CD4-positive, alpha-beta T cell (primary cell): ENCODE measurements around the gene RIMS3. TPM values are rescaled to one million over a fixed set of nuclear protein-coding genes. Genes with fewer than 3 reads are reported as not detected.

Source experiments
- ATAC-seq: fragments of 200-7000 bp; cut with Tn5 transposase; one replicate; pipeline ENCODE4 v1.10.0; 2022; ENCODE audit warnings: mild to moderate bottlenecking; ENCODE audit not compliant: poor library complexity
- CTCF ChIA-PET: fragments of 350-600 bp; sonication (Branson Sonifier 250); formaldehyde crosslinking; loops from one replicate; lab custom pipeline; 2021; ENCODE audit warnings: antibody characterized with exemption, inconsistent platforms; lab: Charles Lee
- POLR2A ChIA-PET: fragments of 350-600 bp; sonication (Branson Sonifier 250); formaldehyde crosslinking; loops from one replicate; lab custom pipeline; 2021; ENCODE audit warnings: antibody characterized with exemption, inconsistent platforms; lab: Charles Lee
- DNase-seq, 14 experiments: peaks; one replicate each; pipeline ENCODE4 v3.0.0-alpha.2; 2013 to 2020; ENCODE audit warnings: mixed read lengths in 2 of 14
- H3K27ac ChIP-seq, 2 donors: one replicate each; pipeline versions ENCODE4 v1.5.1 to v1.7.0; 2013; ENCODE audit warnings: low read length in 2 of 2, low read depth in 1 of 2, mild to moderate bottlenecking in 1 of 2
- H3K27me3 ChIP-seq, 2 experiments: 1 replicate in 1 of 2; 2 replicates in 1 of 2; pipeline versions ENCODE4 v1.6.1 to v1.7.0; 2013; ENCODE audit warnings: low read length in 2 of 2, control low read depth in 1 of 2, mild to moderate bottlenecking in 1 of 2, moderate library complexity in 1 of 2; ENCODE audit not compliant: insufficient read depth in 2 of 2, control insufficient read depth in 1 of 2
- H3K36me3 ChIP-seq: one replicate; pipeline ENCODE4 v1.6.1; 2013; ENCODE audit warnings: low read length, control low read depth; ENCODE audit not compliant: insufficient read depth
- H3K4me1 ChIP-seq: one replicate; pipeline ENCODE4 v1.6.1; 2013; ENCODE audit warnings: low read length, control low read depth; ENCODE audit not compliant: insufficient read depth
- H3K4me3 ChIP-seq: one replicate; pipeline ENCODE4 v1.5.1; 2013; ENCODE audit warnings: mild to moderate bottlenecking, low read length, moderate library complexity
- H3K9me3 ChIP-seq, 2 experiments: 1 replicate in 1 of 2; 2 replicates in 1 of 2; pipeline versions ENCODE4 v1.6.1 to v1.7.0; 2013; ENCODE audit warnings: low read length in 2 of 2, mild to moderate bottlenecking in 2 of 2, control low read depth in 1 of 2, moderate library complexity in 1 of 2; ENCODE audit not compliant: control insufficient read depth in 1 of 2, insufficient read depth in 1 of 2
- H3K27ac Mint-ChIP-seq: one replicate; pipeline ENCODE4 v1.8.0; 2020; ENCODE audit warnings: mixed read lengths
- H3K27me3 Mint-ChIP-seq: one replicate; pipeline ENCODE4 v1.8.0; 2021; ENCODE audit warnings: mixed read lengths
- H3K36me3 Mint-ChIP-seq: one replicate; pipeline ENCODE4 v1.8.0; 2021; ENCODE audit warnings: low read depth, mixed read lengths
- H3K4me1 Mint-ChIP-seq: one replicate; pipeline ENCODE4 v1.8.0; 2021; ENCODE audit warnings: low read depth, mixed read lengths
- H3K4me3 Mint-ChIP-seq: one replicate; pipeline ENCODE4 v1.8.0; 2020; ENCODE audit warnings: mild to moderate bottlenecking, mixed read lengths
- H3K9me3 Mint-ChIP-seq: one replicate; pipeline ENCODE4 v1.8.0; 2020; ENCODE audit warnings: mixed read lengths
- intact Hi-C, 2 experiments: fragments of 100-400 bp; cut with DNase I in 1 of 2; cut with micrococcal nuclease in 1 of 2; formaldehyde crosslinking; loops; one replicate each; pipeline versions ENCODE4 v1.15.1 to v1.9.0; 2023 to 2025; cut with DNase I, micrococcal nuclease
- total RNA-seq, 174 experiments: library from RNA in 2 of 174; stranded (reverse) in 2 of 174; gene quantifications; one replicate each; pipeline ENCODE4 v1.2.3 and lab custom pipeline; 2021 to 2026
- TF ChIP-seq, protein P1 (sequence below): fragments of 200-600 bp; IDR thresholded peaks from one replicate; pipeline ENCODE4 v1.8.0; 2022; ENCODE audit warnings: antibody characterized with exemption, mild to moderate bottlenecking

The RIMS3 gene
- total RNA-seq, 2 experiments from 2014 or later = 0.99 to 1.1 TPM

DNA sequence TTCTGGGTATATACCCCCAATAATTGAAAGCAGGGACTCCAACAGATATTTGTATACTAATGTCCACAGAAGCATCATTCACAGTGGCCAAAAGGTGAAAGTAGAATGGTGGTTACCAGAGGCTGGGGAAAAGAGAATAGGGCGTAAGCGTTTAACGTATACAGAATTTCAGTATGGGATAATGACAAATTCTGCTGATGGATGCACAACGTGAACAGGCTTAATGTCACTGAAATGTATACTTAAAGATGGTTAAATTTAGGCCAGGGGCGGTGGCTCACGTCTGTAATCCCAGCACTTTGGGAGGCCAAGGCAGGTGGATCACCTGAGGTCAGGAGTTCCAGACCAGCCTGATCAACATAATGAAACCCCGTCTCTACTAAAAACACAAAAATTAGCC, 21.6 kb upstream of the RIMS3 start:
- intact Hi-C loops = no loop called here

DNA sequence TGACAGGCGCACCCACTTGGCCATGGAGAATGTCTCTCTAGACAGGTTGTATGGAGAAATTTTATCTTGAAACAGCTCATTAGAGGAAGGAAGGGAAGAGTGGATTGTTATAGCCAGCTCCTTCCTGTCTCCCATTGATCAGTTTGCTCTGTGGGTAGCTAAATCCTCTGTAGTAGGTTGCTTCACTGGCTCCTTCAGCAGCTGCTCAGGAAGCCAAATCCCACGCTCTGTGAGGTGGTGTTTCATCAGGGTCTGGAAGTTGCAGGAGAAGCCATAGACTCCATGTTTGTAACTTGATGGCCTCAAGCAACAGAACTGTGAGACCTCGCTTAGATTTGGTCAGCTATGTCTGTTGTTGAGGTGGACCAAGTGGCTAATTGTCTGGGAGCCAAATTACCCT, 19.2 kb upstream of the RIMS3 start:
- ChIA-PET POLR2A (no interaction called here), CTCF (interaction anchor here (1.6 kb wide), 1 partner anchor 15 kb away, joined by 8 read pairs; no protein-coding TSS in a partner anchor)
- peaks cover 15% of the 10 kb centered on the region for H3K36me3 Mint-ChIP-seq
- Histone ChIP-seq H3K27ac (no peak overlapping the region), H3K4me1 (no peaks in the 10 kb centered on the region), H3K9me3 (no peaks in the 10 kb centered on the region), H3K27me3 (no peaks in the 10 kb centered on the region), H3K4me3 (no peak overlapping the region), H3K36me3 (peaks cover 2% of the 10 kb centered on the region)
- no peaks in the 10 kb centered on the region for H3K27me3 Mint-ChIP-seq
- H3K4me3 Mint-ChIP-seq = no peak overlapping the region
- intact Hi-C loops = no loop called here
- no peak for DNase-seq
- H3K9me3 Mint-ChIP-seq = no peaks in the 10 kb centered on the region
- H3K27ac Mint-ChIP-seq = no peak overlapping the region
- H3K4me1 Mint-ChIP-seq = peaks cover 11% of the 10 kb centered on the region
- TF ChIP-seq, protein P1, sequence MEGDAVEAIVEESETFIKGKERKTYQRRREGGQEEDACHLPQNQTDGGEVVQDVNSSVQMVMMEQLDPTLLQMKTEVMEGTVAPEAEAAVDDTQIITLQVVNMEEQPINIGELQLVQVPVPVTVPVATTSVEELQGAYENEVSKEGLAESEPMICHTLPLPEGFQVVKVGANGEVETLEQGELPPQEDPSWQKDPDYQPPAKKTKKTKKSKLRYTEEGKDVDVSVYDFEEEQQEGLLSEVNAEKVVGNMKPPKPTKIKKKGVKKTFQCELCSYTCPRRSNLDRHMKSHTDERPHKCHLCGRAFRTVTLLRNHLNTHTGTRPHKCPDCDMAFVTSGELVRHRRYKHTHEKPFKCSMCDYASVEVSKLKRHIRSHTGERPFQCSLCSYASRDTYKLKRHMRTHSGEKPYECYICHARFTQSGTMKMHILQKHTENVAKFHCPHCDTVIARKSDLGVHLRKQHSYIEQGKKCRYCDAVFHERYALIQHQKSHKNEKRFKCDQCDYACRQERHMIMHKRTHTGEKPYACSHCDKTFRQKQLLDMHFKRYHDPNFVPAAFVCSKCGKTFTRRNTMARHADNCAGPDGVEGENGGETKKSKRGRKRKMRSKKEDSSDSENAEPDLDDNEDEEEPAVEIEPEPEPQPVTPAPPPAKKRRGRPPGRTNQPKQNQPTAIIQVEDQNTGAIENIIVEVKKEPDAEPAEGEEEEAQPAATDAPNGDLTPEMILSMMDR = no peak
- no peak for ATAC-seq

More for the DNA sequence above, 21.6 kb upstream of the RIMS3 start:
- Histone ChIP-seq H3K27ac (no peak overlapping the region), H3K9me3 (no peaks in the 10 kb centered on the region), H3K36me3 (peaks cover 2% of the 10 kb centered on the region), H3K4me3 (no peak overlapping the region), H3K27me3 (no peaks in the 10 kb centered on the region), H3K4me1 (no peaks in the 10 kb centered on the region)
- Mint-ChIP-seq H3K36me3 (peaks cover 26% of the 10 kb centered on the region), H3K4me3 (no peak overlapping the region), H3K9me3 (no peaks in the 10 kb centered on the region), H3K4me1 (peaks cover 31% of the 10 kb centered on the region), H3K27me3 (no peaks in the 10 kb centered on the region), H3K27ac (no peak overlapping the region)
- DNase-seq (no peak), ATAC-seq (no peak)
- POLR2A ChIA-PET = interaction anchor here (8.4 kb wide), 1 partner anchor 20 kb away, joined by 174 read pairs; no protein-coding TSS in a partner anchor
- TF ChIP-seq, protein P1 = no peak
- CTCF ChIA-PET = no interaction called here

DNA sequence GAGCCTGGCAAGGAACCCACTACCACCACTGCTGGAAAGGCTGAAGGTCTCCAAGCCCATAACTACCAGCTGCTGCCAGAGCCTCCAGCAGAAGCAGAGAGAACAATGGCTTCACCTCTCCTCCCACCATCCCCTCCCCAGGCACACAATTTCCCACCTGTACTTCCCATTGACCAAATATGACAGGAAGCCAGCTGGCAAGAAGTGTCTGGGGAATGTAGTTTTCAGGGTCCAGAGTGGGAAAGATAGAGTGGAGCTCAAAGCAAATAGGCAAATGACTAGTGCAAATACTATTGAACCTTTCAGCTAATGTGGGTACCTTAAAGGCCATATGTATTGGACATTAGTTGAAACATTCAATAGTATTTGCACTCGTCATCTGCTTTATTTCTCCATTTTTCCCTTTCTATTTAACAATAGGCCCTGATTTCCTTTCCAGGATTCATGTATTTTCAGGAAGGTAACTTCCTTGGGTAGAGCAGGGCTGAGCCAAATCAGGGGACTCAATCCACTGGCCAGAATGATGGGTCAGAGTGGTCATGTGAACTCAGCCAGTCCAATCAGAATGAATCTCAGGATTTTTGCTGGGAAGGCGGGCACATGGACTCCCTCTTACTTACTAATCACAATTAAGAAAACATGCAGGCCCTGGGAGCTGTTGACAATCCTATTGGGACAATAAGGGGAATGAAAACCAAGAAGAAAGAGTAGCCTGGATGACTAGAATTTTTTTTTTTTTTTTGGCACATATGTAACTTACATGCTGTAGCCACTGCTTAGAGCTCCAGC, 13.9 kb upstream of the RIMS3 start:
- Histone ChIP-seq H3K27me3 (no peaks in the 10 kb centered on the region), H3K4me3 (no peak overlapping the region), H3K4me1 (no peaks in the 10 kb centered on the region), H3K36me3 (no peaks in the 10 kb centered on the region), H3K27ac (no peak overlapping the region), H3K9me3 (no peaks in the 10 kb centered on the region)
- H3K27ac Mint-ChIP-seq = no peak overlapping the region
- DNase-seq = no peak
- H3K27me3 Mint-ChIP-seq = peaks cover 3% of the 10 kb centered on the region
- CTCF ChIA-PET = interaction anchor here (1.7 kb wide), 2 partner anchors 10 kb away, joined by 4 read pairs; no protein-coding TSS in a partner anchor
- no peaks in the 10 kb centered on the region for H3K36me3 Mint-ChIP-seq
- no peaks in the 10 kb centered on the region for H3K9me3 Mint-ChIP-seq
- POLR2A ChIA-PET = interaction anchor here (0.6 to 1.5 kb wide), 2 partner anchors 13 kb away, joined by 4 to 5 read pairs; partner anchors contain the start of gene NFYC
- no peak for ATAC-seq
- H3K4me3 Mint-ChIP-seq = no peak overlapping the region
- TF ChIP-seq, protein P1 = no peak
- intact Hi-C loops = no loop called here
- H3K4me1 Mint-ChIP-seq = no peaks in the 10 kb centered on the region
